ENCODE data around the gene COX4I2. TPM values are rescaled to one million over a fixed set of nuclear protein-coding genes. Genes with fewer than 3 reads are reported as not detected.

Gene COX4I2
- total RNA-seq, 1 donor from 2014 or later: not detected

DNA sequence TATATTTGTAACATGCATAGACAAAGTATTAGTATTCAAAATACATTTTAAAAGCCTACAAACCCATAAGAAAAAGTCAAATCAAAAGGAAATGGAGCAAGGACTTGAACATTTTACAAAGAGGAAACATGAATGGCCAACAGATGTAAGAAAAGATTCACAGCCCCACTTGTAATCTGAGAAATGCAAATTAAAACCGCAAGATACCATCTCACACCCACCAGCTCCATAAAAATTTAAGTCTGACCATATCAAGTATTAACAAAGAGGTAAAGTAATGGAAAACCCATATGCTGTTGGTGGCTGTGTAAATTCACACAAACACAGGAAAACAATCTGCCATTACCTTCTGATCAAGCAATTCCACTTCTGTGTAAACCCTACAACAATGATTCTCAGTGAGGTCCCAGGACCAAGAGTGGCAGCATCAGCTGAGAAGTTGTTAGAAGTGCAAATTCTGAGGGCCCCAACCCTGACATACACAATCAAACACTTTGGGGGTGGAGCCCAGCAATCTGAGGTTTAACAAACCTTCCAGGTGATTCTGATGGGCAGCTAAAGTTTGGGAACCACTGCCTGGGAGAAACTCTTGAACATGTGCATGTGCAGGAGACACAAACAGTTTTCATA lies 54.0 kb downstream of the COX4I2 start:
- intact Hi-C loops (cut with micrococcal nuclease): no loop called here

DNA sequence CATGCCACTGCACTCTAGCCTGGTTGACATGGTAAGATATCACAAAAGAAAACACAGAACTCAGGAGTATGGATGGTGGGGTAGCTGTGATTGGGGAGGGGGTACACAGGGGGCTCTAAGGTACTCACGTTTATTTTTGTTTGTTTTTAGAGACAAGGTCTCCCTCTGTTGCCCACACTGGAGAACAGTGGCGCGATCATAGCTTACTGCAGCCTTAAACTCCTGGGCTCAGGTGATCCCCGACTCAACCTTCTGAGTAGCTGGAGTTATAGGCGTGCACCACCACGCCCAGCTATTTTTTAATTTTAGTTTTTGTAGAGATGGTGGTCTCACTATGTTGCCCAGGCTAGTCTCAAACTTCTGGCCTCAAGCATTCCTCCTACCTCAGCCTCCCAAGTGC lies 55.7 kb downstream of the COX4I2 start:
- intact Hi-C loops (cut with micrococcal nuclease): no loop called here

DNA sequence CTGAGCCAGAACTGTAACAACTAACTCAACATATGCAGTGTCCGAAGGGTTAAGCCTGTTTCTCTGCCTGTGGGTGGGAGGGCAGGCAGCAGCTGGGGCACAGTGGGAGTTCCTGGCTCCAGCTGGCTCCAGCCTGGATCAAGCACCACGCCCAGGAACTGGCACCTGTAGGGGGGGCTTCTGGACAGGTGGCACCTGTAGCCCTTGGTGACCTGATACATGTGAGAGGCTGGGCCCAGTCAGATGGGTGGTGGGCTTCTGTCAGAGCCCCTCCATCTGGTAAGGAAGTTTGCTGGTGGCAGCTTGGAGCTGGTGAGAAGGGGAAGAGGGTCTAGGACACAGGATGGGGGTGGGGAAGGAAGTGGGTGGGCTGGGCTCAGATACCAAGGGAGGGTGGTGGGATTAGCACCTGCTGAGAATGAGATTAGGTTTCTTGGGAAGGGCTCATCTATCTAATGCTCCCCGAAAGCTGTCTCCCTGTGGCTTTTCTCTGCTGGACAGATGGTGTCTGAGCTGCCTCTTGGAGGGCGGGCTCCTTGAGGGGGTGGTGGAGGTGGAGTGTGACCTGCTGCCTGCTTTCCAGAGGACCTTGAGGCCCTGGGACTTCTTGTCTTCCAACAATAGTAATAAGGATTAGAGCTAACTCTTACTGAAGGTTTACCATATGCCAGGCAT lies 56.4 kb downstream of the COX4I2 start:
- intact Hi-C loops (cut with micrococcal nuclease): no loop called here

Other genes starting within 250 kb of the COX4I2 start
- not detected in 2 replicates for gene DEFB119, start 247.3 kb upstream of the COX4I2 start, total RNA-seq
- not detected in 2 replicates for gene DEFB121, start 231.7 kb upstream of the COX4I2 start, total RNA-seq
- not detected in 2 replicates for gene DEFB123, start 197.3 kb upstream of the COX4I2 start, total RNA-seq
- not detected in 2 replicates for gene DEFB124, start 162.8 kb upstream of the COX4I2 start, total RNA-seq
- not detected in 2 replicates for gene REM1, start 162.6 kb upstream of the COX4I2 start, total RNA-seq
- gene HM13, start 123.5 kb upstream of the COX4I2 start, total RNA-seq: 189 and 191 TPM in 2 replicates
- gene ID1, start 32.6 kb upstream of the COX4I2 start, total RNA-seq: 0.18 and 0.59 TPM in 2 replicates
- 73.4 and 76.7 TPM in 2 replicates for gene BCL2L1, start 85.0 kb downstream of the COX4I2 start, total RNA-seq
- 117 and 119 TPM in 2 replicates for gene TPX2, start 101.4 kb downstream of the COX4I2 start, total RNA-seq
- gene MYLK2, start 181.4 kb downstream of the COX4I2 start, total RNA-seq: 0.50 and 1.0 TPM in 2 replicates
- not detected in 2 replicates for gene FOXS1, start 207.7 kb downstream of the COX4I2 start, total RNA-seq
- not detected in 2 replicates for gene DUSP15, start 232.6 kb downstream of the COX4I2 start, total RNA-seq
- not detected in 2 replicates for gene TTLL9, start 232.7 kb downstream of the COX4I2 start, total RNA-seq

Measured in T-helper 2 cell treated with Interferon-gamma antibody and Interleukin-4, amounts not matched to agents 100 ng/mL and 5 ng/mL, for 36 hours (primary cell).